Neural crest cell (in vitro differentiated cells): Measurements from ENCODE around the gene CDKAL1. TPM values are rescaled to one million over a fixed set of nuclear protein-coding genes. Genes with fewer than 3 reads are reported as not detected.

Experiments used
- DNase-seq: peaks from one replicate; pipeline ENCODE4 v3.0.0; 2021; ENCODE audit warnings: low read depth, mixed read lengths, low spot score
- H3K27ac Mint-ChIP-seq: one replicate; pipeline ENCODE4 v1.8.0; 2021; ENCODE audit warnings: mild to moderate bottlenecking, mixed read lengths; ENCODE audit not compliant: unreplicated experiment
- H3K27me3 Mint-ChIP-seq: 2 replicates; pipeline ENCODE4 v1.8.0; 2021; ENCODE audit warnings: low read depth, mild to moderate bottlenecking, mixed read lengths
- H3K36me3 Mint-ChIP-seq: 2 replicates; pipeline ENCODE4 v1.8.0; 2021; ENCODE audit warnings: low read depth, mild to moderate bottlenecking, mixed read lengths
- H3K4me1 Mint-ChIP-seq: 2 replicates; pipeline ENCODE4 v1.8.0; 2021; ENCODE audit warnings: mixed read lengths
- H3K4me3 Mint-ChIP-seq: one replicate; pipeline ENCODE4 v1.8.0; 2021; ENCODE audit warnings: mild to moderate bottlenecking, mixed read lengths
- H3K9me3 Mint-ChIP-seq: 2 replicates; pipeline ENCODE4 v1.8.0; 2021; ENCODE audit warnings: mixed read lengths
- CTCF ChIP-seq: fragments of 200-600 bp; sonication (generic); conservative IDR thresholded peaks from 2 replicates; pipeline ENCODE4 v1.5.0; 2021; ENCODE audit warnings: antibody characterized with exemption, mild to moderate bottlenecking
- total RNA-seq: library from RNA; stranded (reverse); gene quantifications from 2 replicates; pipeline ENCODE4 v1.2.1, GENCODE V29; 2021

Gene CDKAL1
- total RNA-seq, 1 donor from 2014 or later = 25.4 TPM

- Mint-ChIP-seq H3K27me3 (no peaks in the 10 kb centered on the region), H3K4me3 (no peak overlapping the region), H3K27ac (no peak overlapping the region), H3K4me1 (no peaks in the 10 kb centered on the region), H3K9me3 (no peaks in the 10 kb centered on the region), H3K36me3 (peaks cover 7% of the 10 kb centered on the region)
- no peak for DNase-seq
- no peak for TF ChIP-seq CTCF
Measured at GRCh38 chr6:20979076-20979475, 444.8 kb downstream of the CDKAL1 start.

GRCh38 chr6:20983961-20984360 is 449.7 kb downstream of the CDKAL1 start:
- Mint-ChIP-seq H3K4me1 (no peaks in the 10 kb centered on the region), H3K27ac (no peak overlapping the region), H3K36me3 (peaks cover 8% of the 10 kb centered on the region), H3K9me3 (no peaks in the 10 kb centered on the region), H3K27me3 (no peaks in the 10 kb centered on the region), H3K4me3 (no peak overlapping the region)
- DNase-seq = no peak
- TF ChIP-seq CTCF = no peak

DNA sequence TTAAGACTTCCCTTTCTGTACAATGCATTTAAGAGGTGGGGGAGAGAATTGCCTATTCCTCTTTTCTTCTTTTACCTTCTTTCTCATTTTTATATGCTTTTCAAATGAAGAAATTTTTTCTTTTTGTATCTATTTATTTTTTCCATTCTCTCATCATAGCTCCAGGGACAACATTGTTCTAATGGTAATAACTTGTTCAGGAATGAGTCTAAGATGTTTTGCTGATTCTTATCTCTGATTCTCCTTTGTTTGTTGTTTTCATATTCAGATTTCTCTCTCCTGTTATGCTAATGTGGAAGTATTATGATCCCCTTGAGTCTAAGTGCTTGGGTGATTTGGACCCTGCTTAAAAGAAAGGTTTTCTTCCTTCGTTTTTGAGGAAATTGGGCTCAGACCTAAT is 451.6 kb downstream of the CDKAL1 start:
- Mint-ChIP-seq H3K27ac (no peak overlapping the region), H3K4me1 (peaks cover 2% of the 10 kb centered on the region), H3K9me3 (no peaks in the 10 kb centered on the region), H3K27me3 (no peaks in the 10 kb centered on the region), H3K4me3 (no peak overlapping the region), H3K36me3 (peaks cover 7% of the 10 kb centered on the region)
- DNase-seq = no peak
- no peak for TF ChIP-seq CTCF

- no peak for DNase-seq
- Mint-ChIP-seq H3K36me3 (peaks cover 14% of the 10 kb centered on the region), H3K9me3 (peaks cover 14% of the 10 kb centered on the region), H3K27me3 (no peaks in the 10 kb centered on the region), H3K4me1 (peaks cover 7% of the 10 kb centered on the region), H3K4me3 (no peak overlapping the region), H3K27ac (no peak overlapping the region)
- TF ChIP-seq CTCF = no peak
Measured at GRCh38 chr6:20991910-20992309, 457.7 kb downstream of the CDKAL1 start.

- TF ChIP-seq CTCF = no peak
- Mint-ChIP-seq H3K9me3 (peaks cover 12% of the 10 kb centered on the region), H3K27ac (no peak overlapping the region), H3K36me3 (peaks cover 15% of the 10 kb centered on the region), H3K4me1 (peaks cover 33% of the 10 kb centered on the region), H3K27me3 (no peaks in the 10 kb centered on the region), H3K4me3 (no peak overlapping the region)
- no peak for DNase-seq
Measured at GRCh38 chr6:20996099-20996498, 461.8 kb downstream of the CDKAL1 start.
